ENCODE data around the gene PARP8. TPM values are rescaled to one million over a fixed set of nuclear protein-coding genes. Genes with fewer than 3 reads are reported as not detected.

PARP8 gene
- total and polyA plus RNA-seq, 2 of the 8 experiments (the other 6 are each of a cell fraction or from before 2014, with no cell fraction given): 16.6 to 30.6 TPM

DNA sequence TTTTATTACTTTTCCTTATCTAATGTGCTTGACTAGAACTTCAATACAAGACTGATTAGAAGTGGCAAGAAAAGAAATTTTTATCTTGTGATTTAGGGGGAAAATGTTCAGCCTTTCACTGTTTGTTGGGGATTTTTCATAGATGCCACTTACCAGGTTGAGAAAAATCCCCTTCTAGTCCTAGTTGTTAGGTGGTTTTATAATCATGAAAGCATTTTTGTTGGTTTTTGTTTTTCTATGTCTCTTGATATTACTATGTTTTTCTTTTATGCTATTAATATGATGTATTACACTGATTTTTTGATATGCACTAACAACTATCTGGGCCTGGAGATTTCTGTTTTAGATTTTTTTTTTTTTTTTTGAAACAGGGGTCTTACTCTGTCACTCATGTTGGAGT is 134.0 kb downstream of the PARP8 start:
- no peak overlapping the region for H2BK12ac ChIP-seq (ENCODE audit: low read depth, low read length)
- no peaks in the 10 kb centered on the region for H3K79me1 ChIP-seq (ENCODE audit: low read depth, low read length)
- TF ChIP-seq GABPA (IDR thresholded peaks at IDR 0.05; ENCODE audit: borderline replicate concordance, insufficient read depth, low read length) (no peak), YY1 (IDR thresholded peaks at IDR 0.05; ENCODE audit: low read depth, low read length) (no peak), RXRA (IDR thresholded peaks at IDR 0.05; ENCODE audit: insufficient read depth, low read depth, low read length) (no peak), SAP30 (IDR thresholded peaks at IDR 0.05; ENCODE audit: insufficient read depth, insufficient replicate concordance, low read length) (no peak)
- H3K23me2 ChIP-seq (ENCODE audit: low read depth, low read length): no peaks in the 10 kb centered on the region
- H3K27ac ChIP-seq (ENCODE audit: low read depth, low read length): no peak overlapping the region
- no peak overlapping the region for H2AK5ac ChIP-seq (ENCODE audit: low read depth, low read length)
- H3K9me3 ChIP-seq (ENCODE audit: insufficient read depth in 2 of 2, low read depth in 1 of 2, low read length in 1 of 2): no peaks in the 10 kb centered on the region
- no peak overlapping the region for H4K5ac ChIP-seq (ENCODE audit: insufficient read length, low read depth, low read length)
- no peak overlapping the region for H2AFZ ChIP-seq (ENCODE audit: low read length)
- H3K4me1 ChIP-seq (replicated peaks in 1 of 4; ENCODE audit: control insufficient read depth in 3 of 4, insufficient read depth in 4 of 4, low read length in 3 of 4): no peaks in the 10 kb centered on the region
- POLR2A ChIA-PET (ENCODE audit: partially characterized antibody): no interaction called here
- no peaks in the 10 kb centered on the region for H3K27me3 ChIP-seq (replicated peaks in 1 of 4; ENCODE audit: control insufficient read depth in 3 of 4, extremely low read depth in 1 of 4, insufficient read depth in 3 of 4, low read length in 3 of 4)
- H3K36me3 ChIP-seq (ENCODE audit: control insufficient read depth in 2 of 4, insufficient read depth in 4 of 4, low read length in 3 of 4): peaks cover 0 to 2% (median 0%) of the 10 kb centered on the region in 4 experiments; a peak in 1 of 8 replicates
- FAIRE-seq (no peak), DNase-seq (ENCODE audit: low read depth in 1 of 2, low spot score in 2 of 2) (no peak)
- no peak overlapping the region for H3K4me2 ChIP-seq (ENCODE audit: insufficient read depth in 1 of 2, low read depth in 2 of 2, low read length in 2 of 2)
- H3K79me2 ChIP-seq (ENCODE audit: control insufficient read depth in 1 of 2, insufficient read depth in 2 of 2, low read length in 2 of 2): no peaks in the 10 kb centered on the region
- H3K14ac ChIP-seq (ENCODE audit: insufficient read length): no peak overlapping the region
- CTCF ChIA-PET (ENCODE audit: partially characterized antibody): no interaction called here
- no peaks in the 10 kb centered on the region for H4K20me1 ChIP-seq (replicated peaks in 1 of 2; ENCODE audit: control insufficient read depth in 1 of 2, insufficient read depth in 2 of 2, low read length in 2 of 2)
- no peak overlapping the region for H2BK5ac ChIP-seq (ENCODE audit: low read depth, low read length)
- H4K8ac ChIP-seq (ENCODE audit: extremely low read depth, insufficient read depth, low read length): no peak overlapping the region
- H2BK15ac ChIP-seq (ENCODE audit: low read length): no peak overlapping the region
- no peak overlapping the region for H3K23ac ChIP-seq (ENCODE audit: insufficient read length)
- H4K91ac ChIP-seq (replicated peaks; ENCODE audit: insufficient read length, low read length): no peak overlapping the region
- H3K4ac ChIP-seq (replicated peaks; ENCODE audit: insufficient read length, low read depth, low read length): no peak overlapping the region
- H3K9ac ChIP-seq (replicated peaks in 1 of 4; ENCODE audit: extremely low read depth in 1 of 4, low read depth in 3 of 4, low read length in 3 of 4): no peak overlapping the region
- no peak overlapping the region for H3K56ac ChIP-seq (replicated peaks; ENCODE audit: insufficient read length, low read depth, low read length)
- H3K18ac ChIP-seq (ENCODE audit: extremely low read depth, low read length): no peak overlapping the region
- no peak overlapping the region for H3K4me3 ChIP-seq (ENCODE audit: extremely low read depth in 1 of 4, insufficient read depth in 2 of 4, low read depth in 3 of 4, low read length in 4 of 4)
- no peak overlapping the region for H2BK120ac ChIP-seq (replicated peaks; ENCODE audit: low read depth, low read length)
- no peak overlapping the region for H2BK20ac ChIP-seq (ENCODE audit: low read length)

Measured in H1 (cell line).